HEK293 (cell line): Measurements from ENCODE around the gene DPH6.

Experiments
- KLF9 ChIP-seq: fragments of 450-650 bp; formaldehyde crosslinking; IDR thresholded peaks from 2 replicates; pipeline ENCODE4 v1.5.1; 2016; ENCODE audit warnings: missing biosample characterization, missing genetic modification characterization, low read depth
- PBX3 ChIP-seq: sonication (generic); formaldehyde crosslinking; IDR thresholded peaks from 2 replicates; pipeline ENCODE4 v1.8.1; 2022; ENCODE audit warnings: mild to moderate bottlenecking, moderate library complexity, missing genetic modification reagents
- ZNF239 ChIP-seq: fragments of 450-650 bp; formaldehyde crosslinking; IDR thresholded peaks from 2 replicates; pipeline ENCODE4 v1.5.1; 2016; ENCODE audit warnings: missing biosample characterization, missing genetic modification characterization
- TF ChIP-seq, protein P1 (sequence below): fragments of 450-650 bp; formaldehyde crosslinking; IDR thresholded peaks from 2 replicates; pipeline ENCODE4 v1.5.1; 2016; ENCODE audit warnings: missing biosample characterization, missing genetic modification characterization
- TF ChIP-seq, protein P2 (sequence below): fragments of 450-650 bp; formaldehyde crosslinking; IDR thresholded peaks from 2 replicates; pipeline ENCODE4 v1.5.1; 2017; ENCODE audit warnings: missing biosample characterization, missing genetic modification characterization

DNA sequence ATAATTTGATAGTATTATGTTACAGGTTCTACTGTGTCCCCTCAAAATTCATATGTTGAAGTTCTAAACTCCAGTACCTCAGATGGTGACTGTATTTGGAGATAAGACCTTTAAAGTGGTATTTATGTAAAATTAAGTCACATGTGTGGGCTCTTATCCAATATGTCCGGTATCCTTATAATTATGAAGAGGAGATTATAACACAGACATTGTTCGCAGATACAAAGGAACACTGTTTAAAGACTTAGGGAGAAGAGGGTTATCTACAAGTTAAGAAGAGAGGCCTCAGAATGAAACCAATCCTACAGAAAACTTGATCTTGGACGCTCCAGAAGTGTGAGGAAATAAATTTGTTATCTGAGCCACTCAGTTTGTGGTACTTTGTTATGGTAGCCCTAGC, 50.9 kb downstream of the DPH6 start:
- no peak for TF ChIP-seq ZNF239 (tag by site-specific recombination)
- TF ChIP-seq PBX3 (CRISPR knock-in tag) = no peak
- TF ChIP-seq, protein P1, sequence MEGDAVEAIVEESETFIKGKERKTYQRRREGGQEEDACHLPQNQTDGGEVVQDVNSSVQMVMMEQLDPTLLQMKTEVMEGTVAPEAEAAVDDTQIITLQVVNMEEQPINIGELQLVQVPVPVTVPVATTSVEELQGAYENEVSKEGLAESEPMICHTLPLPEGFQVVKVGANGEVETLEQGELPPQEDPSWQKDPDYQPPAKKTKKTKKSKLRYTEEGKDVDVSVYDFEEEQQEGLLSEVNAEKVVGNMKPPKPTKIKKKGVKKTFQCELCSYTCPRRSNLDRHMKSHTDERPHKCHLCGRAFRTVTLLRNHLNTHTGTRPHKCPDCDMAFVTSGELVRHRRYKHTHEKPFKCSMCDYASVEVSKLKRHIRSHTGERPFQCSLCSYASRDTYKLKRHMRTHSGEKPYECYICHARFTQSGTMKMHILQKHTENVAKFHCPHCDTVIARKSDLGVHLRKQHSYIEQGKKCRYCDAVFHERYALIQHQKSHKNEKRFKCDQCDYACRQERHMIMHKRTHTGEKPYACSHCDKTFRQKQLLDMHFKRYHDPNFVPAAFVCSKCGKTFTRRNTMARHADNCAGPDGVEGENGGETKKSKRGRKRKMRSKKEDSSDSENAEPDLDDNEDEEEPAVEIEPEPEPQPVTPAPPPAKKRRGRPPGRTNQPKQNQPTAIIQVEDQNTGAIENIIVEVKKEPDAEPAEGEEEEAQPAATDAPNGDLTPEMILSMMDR (tag by site-specific recombination) = no peak
- no peak for TF ChIP-seq KLF9 (tag by site-specific recombination)
- TF ChIP-seq, protein P2, sequence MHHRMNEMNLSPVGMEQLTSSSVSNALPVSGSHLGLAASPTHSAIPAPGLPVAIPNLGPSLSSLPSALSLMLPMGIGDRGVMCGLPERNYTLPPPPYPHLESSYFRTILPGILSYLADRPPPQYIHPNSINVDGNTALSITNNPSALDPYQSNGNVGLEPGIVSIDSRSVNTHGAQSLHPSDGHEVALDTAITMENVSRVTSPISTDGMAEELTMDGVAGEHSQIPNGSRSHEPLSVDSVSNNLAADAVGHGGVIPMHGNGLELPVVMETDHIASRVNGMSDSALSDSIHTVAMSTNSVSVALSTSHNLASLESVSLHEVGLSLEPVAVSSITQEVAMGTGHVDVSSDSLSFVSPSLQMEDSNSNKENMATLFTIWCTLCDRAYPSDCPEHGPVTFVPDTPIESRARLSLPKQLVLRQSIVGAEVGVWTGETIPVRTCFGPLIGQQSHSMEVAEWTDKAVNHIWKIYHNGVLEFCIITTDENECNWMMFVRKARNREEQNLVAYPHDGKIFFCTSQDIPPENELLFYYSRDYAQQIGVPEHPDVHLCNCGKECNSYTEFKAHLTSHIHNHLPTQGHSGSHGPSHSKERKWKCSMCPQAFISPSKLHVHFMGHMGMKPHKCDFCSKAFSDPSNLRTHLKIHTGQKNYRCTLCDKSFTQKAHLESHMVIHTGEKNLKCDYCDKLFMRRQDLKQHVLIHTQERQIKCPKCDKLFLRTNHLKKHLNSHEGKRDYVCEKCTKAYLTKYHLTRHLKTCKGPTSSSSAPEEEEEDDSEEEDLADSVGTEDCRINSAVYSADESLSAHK (tag by site-specific recombination) = no peak
